K562 (cell line): ENCODE results near the gene ANXA8. TPM values are rescaled to one million over a fixed set of nuclear protein-coding genes. Genes with fewer than 3 reads are reported as not detected.

ENCODE experiments used
- ATAC-seq: fragments of 200-7000 bp; cut with Tn5 transposase; 3 replicates; pipeline ENCODE4 v1.9.1; 2020; ENCODE audit warnings: moderate library complexity
- BruUV-seq: library from RNA; stranded (reverse); fragments of 400-500 nt; replicated peaks from 2 replicates; lab custom pipeline; 2021; lab: Mats Ljungman, UMichigan
- CTCF ChIA-PET: fragments of 300-600 bp; formaldehyde crosslinking; extraction: SDS; loops from one replicate; lab custom pipeline; 2021; ENCODE audit warnings: low intra/inter-chr PET ratio; lab: Yijun Ruan, JAX
- POLR2A ChIA-PET: fragments of 300-600, 350-650 bp; sonication (Branson Sonifier 250); formaldehyde crosslinking; extraction: SDS; loops from one replicate; lab custom pipeline; 2021; ENCODE audit warnings: antibody characterized with exemption, inconsistent platforms; lab: Yijun Ruan, JAX
- DNase-seq, 4 experiments: peaks; one replicate each; pipeline versions ENCODE4 v3.0.0 to v3.0.0-alpha.2; 2011 to 2018; ENCODE audit warnings: low spot score in 3 of 4, mixed read lengths in 3 of 4; ENCODE audit errors: extremely low read depth in 1 of 4
- FAIRE-seq: peaks from 2 replicates; lab custom pipeline; 2011; peaks lifted over from hg19 to GRCh38; lab: Jason Lieb, UNC
- H2AFZ ChIP-seq: 2 replicates; pipeline ENCODE4 v1.6.0; 2011; ENCODE audit warnings: low read depth, low read length, control low read depth, inconsistent platforms
- H3K27ac ChIP-seq: fragments of 200-600 bp; 3 replicates; pipeline ENCODE4 v1.8.0; 2011; ENCODE audit warnings: low read depth, mild to moderate bottlenecking, control low read depth, inconsistent platforms, low read length, moderate library complexity, mixed read lengths; ENCODE audit errors: extremely low read depth
- H3K27me3 ChIP-seq, 2 experiments: fragments of 300-600 bp in 1 of 2; 2 replicates in 1 of 2; 3 replicates in 1 of 2; pipeline versions ENCODE4 v1.6.0 to v1.8.0; 2011; ENCODE audit warnings: inconsistent platforms in 2 of 2, low read length in 2 of 2, mild to moderate bottlenecking in 1 of 2, mixed read lengths in 1 of 2, moderate library complexity in 1 of 2; ENCODE audit not compliant: control insufficient read depth in 2 of 2, insufficient read depth in 2 of 2
- H3K36me3 ChIP-seq: fragments of 300-600 bp; 3 replicates; pipeline ENCODE4 v1.8.0; 2011; ENCODE audit warnings: mild to moderate bottlenecking, low read length, inconsistent platforms; ENCODE audit not compliant: control insufficient read depth, insufficient read depth
- H3K4me1 ChIP-seq, 2 experiments: fragments of 200-600 bp in 1 of 2; replicated peaks in 1 of 2; 2 replicates in 1 of 2; 3 replicates in 1 of 2; pipeline versions ENCODE4 v1.5.1 to v1.8.0; 2011; ENCODE audit warnings: inconsistent platforms in 2 of 2, low read length in 2 of 2, mild to moderate bottlenecking in 1 of 2, mixed read lengths in 1 of 2, moderate library complexity in 1 of 2; ENCODE audit not compliant: control insufficient read depth in 2 of 2, insufficient read depth in 2 of 2
- H3K4me2 ChIP-seq: 2 replicates; pipeline ENCODE4 v1.6.1; 2011; ENCODE audit warnings: low read length, control low read depth, inconsistent platforms, mixed read lengths; ENCODE audit not compliant: insufficient read depth
- H3K4me3 ChIP-seq: fragments of 200-600 bp; sonication (generic), shearing (Covaris generic); 2 replicates; pipeline ENCODE4 v1.5.1; 2016; ENCODE audit warnings: control low read depth, inconsistent platforms
- H3K79me2 ChIP-seq: fragments of 200-600 bp; 3 replicates; pipeline ENCODE4 v1.8.0; 2011; ENCODE audit warnings: low read length, inconsistent platforms; ENCODE audit not compliant: control insufficient read depth, insufficient read depth
- H3K9ac ChIP-seq, 2 experiments: 2 replicates each; pipeline versions ENCODE4 v1.6.0 to v1.6.1; 2011; ENCODE audit warnings: low read depth in 2 of 2, low read length in 2 of 2, control low read depth in 1 of 2, inconsistent platforms in 1 of 2, mild to moderate bottlenecking in 1 of 2, mixed read lengths in 1 of 2; ENCODE audit not compliant: insufficient read depth in 1 of 2
- H3K9me1 ChIP-seq: one replicate; pipeline ENCODE4 v1.6.0; 2011; ENCODE audit warnings: inconsistent platforms, mild to moderate bottlenecking, low read length, moderate library complexity; ENCODE audit not compliant: control insufficient read depth, insufficient read depth
- H3K9me3 ChIP-seq: replicated peaks from 2 replicates; pipeline ENCODE4 v1.5.1; 2011; ENCODE audit warnings: low read depth, low read length, inconsistent platforms; ENCODE audit not compliant: control insufficient read depth, insufficient read depth
- H4K20me1 ChIP-seq: replicated peaks from 2 replicates; pipeline ENCODE4 v1.6.1; 2011; ENCODE audit warnings: low read length, inconsistent platforms, mixed read lengths; ENCODE audit not compliant: control insufficient read depth, insufficient read depth
- CTCFL ChIP-seq: IDR thresholded peaks from 2 replicates; pipeline ENCODE4 v1.6.1; 2011; ENCODE audit warnings: borderline replicate concordance, low read depth, mild to moderate bottlenecking, moderate library complexity, low read length; ENCODE audit not compliant: insufficient read depth, poor library complexity, severe bottlenecking
- DPF2 ChIP-seq: fragments of 450-650 bp; IDR thresholded peaks from 2 replicates; pipeline ENCODE4 v1.6.1; 2016
- GTF2A2 ChIP-seq: IDR thresholded peaks from 2 replicates; pipeline ENCODE4 v1.6.1; 2016; ENCODE audit warnings: mild to moderate bottlenecking, missing genetic modification characterization, missing compliant biosample characterization
- SETDB1 ChIP-seq: IDR thresholded peaks from one replicate; pipeline ENCODE4 v1.6.1; 2012; ENCODE audit warnings: low read length, control low read depth, inconsistent platforms
- SMC3 ChIP-seq: conservative IDR thresholded peaks from 2 replicates; pipeline ENCODE4 v1.6.1; 2011; ENCODE audit warnings: low read depth, low read length, improper control_type of control experiment; ENCODE audit not compliant: insufficient read depth
- ZNF197 ChIP-seq: fragments of 200-800 bp; sonication (Bioruptor generic); IDR thresholded peaks from 2 replicates; pipeline ENCODE4 v1.6.1; 2016; ENCODE audit warnings: low read depth, missing genetic modification characterization, missing compliant biosample characterization
- ZNF263 ChIP-seq: sonication (generic); formaldehyde crosslinking; IDR thresholded peaks from 2 replicates; pipeline ENCODE4 v1.8.0; 2022; ENCODE audit warnings: mild to moderate bottlenecking, missing genetic modification reagents, borderline replicate concordance
- ZNF436 ChIP-seq: fragments of 250-450, 450-650 bp; sonication (Bioruptor Pico); formaldehyde crosslinking; IDR thresholded peaks from 2 replicates; pipeline ENCODE4 v1.7.0; 2020; ENCODE audit warnings: mild to moderate bottlenecking
- ZNF695 ChIP-seq: fragments of 450-650 bp; formaldehyde crosslinking; IDR thresholded peaks from 2 replicates; pipeline ENCODE4 v1.4.0; 2020; ENCODE audit warnings: mild to moderate bottlenecking, moderate library complexity
- WGBS: fragments of 100-300 bp; shearing (Covaris generic); methylation state at CpG from one replicate; pipeline ENCODE4 v1.1.6; 2016; ENCODE audit warnings: low coverage, mixed read lengths; ENCODE audit not compliant: insufficient coverage; ENCODE audit errors: missing lambda C conversion rate; 5-methylcytosine and 5-hydroxymethylcytosine counted together
- in situ Hi-C: fragments of 300-500 bp; cut with MboI; formaldehyde crosslinking; loops from 4 replicates; pipeline ENCODE4 v1.15.0; 2018; ENCODE audit warnings: inconsistent platforms, mixed read lengths
- intact Hi-C: fragments of 100-400 bp; cut with micrococcal nuclease; formaldehyde crosslinking; loops from 2 replicates; pipeline ENCODE4 v1.14.2; 2022
- polyA plus RNA-seq, 8 experiments: library from polyadenylated mRNA; depleted of rRNA in 4 of 8; stranded (reverse) in 5 of 8; unstranded in 3 of 8; fragments of >200 nt; fragmentation: Nextera tagmentation in 2 of 8; fragmentation: Illumina TruSeq in 1 of 8; extraction: Ambion mirVana in 2 of 8; extraction: Trizol in 1 of 8; gene quantifications; 2 replicates each; pipeline versions ENCODE4 v1.2.1 to v1.2.3, GENCODE V29; 2011 to 2014; ENCODE audit warnings: inconsistent platforms in 1 of 8, missing spikeins in 1 of 8
- total RNA-seq, 7 experiments: library from RNA; depleted of rRNA in 6 of 7; stranded (reverse); fragments of >200 nt in 6 of 7; fragmentation: Illumina TruSeq in 2 of 7; extraction: Trizol in 2 of 7; gene quantifications; 2 replicates each; pipeline versions ENCODE4 v1.2.1 to v1.2.3, GENCODE V29; 2011 to 2021; ENCODE audit warnings: low replicate concordance in 1 of 7

The ANXA8 gene
- total and polyA plus RNA-seq, 9 of the 15 experiments (the other 6 are each of a cell fraction or from before 2014, with no cell fraction given) = not detected

GRCh38 chr10:47442351-47442750 is 41.6 kb downstream of the ANXA8 start:
- POLR2A ChIA-PET = interaction anchor here (1.1 kb wide), 1 partner anchor 8 kb away, joined by 3 read pairs; no protein-coding TSS in a partner anchor
- no peak overlapping the region for H3K27ac ChIP-seq
- peaks cover 5 to 10% of the 10 kb centered on the region in 2 experiments; a peak in 3 of 5 replicates for H3K27me3 ChIP-seq
- H3K36me3 ChIP-seq = no peaks in the 10 kb centered on the region
- peak; percentile 17; the same call in 2 of the 3 replicates for ATAC-seq
- H3K9ac ChIP-seq = no peak overlapping the region
- no peaks in the 10 kb centered on the region for H4K20me1 ChIP-seq
- TF ChIP-seq ZNF695 (no peak), ZNF436 (CRISPR knock-in tag) (no peak)
- CTCF ChIA-PET = no interaction called here
- FAIRE-seq = no peak
- no peaks in the 10 kb centered on the region for H3K9me3 ChIP-seq
- peak overlapping the region; percentile 41; the same call in 1 of the 2 replicates for H2AFZ ChIP-seq
- in situ Hi-C loops (loop anchor here (25.0 kb wide), 1 partner anchor 120 kb away; no protein-coding TSS in a partner anchor), intact Hi-C loops (no loop called here)
- 8% methylated on average over 4 of the region's 5 CpGs for WGBS
- H3K4me3 ChIP-seq = no peak overlapping the region
- no peaks in the 10 kb centered on the region for H3K9me1 ChIP-seq
- H3K4me1 ChIP-seq = no peaks in the 10 kb centered on the region
- BruUV-seq = no TSS peak
- no peak overlapping the region for H3K4me2 ChIP-seq
- no peaks in the 10 kb centered on the region for H3K79me2 ChIP-seq
- DNase-seq = peak in 1 of 4 experiments; percentile 0

GRCh38 chr10:47441938-47442337 is 42.0 kb downstream of the ANXA8 start:
- no peak for FAIRE-seq
- in situ Hi-C loops = loop anchor here (25.0 kb wide), 1 partner anchor 120 kb away; no protein-coding TSS in a partner anchor

More at GRCh38 chr10:47441938-47442337, 42.0 kb downstream of the ANXA8 start:
- Histone ChIP-seq H3K27ac (no peak overlapping the region), H3K9ac (no peak overlapping the region), H3K4me1 (no peaks in the 10 kb centered on the region), H3K36me3 (no peaks in the 10 kb centered on the region), H3K9me1 (no peaks in the 10 kb centered on the region), H3K27me3 (peaks cover 5 to 10% of the 10 kb centered on the region in 2 experiments; a peak in 3 of 5 replicates), H3K9me3 (no peaks in the 10 kb centered on the region), H3K79me2 (no peaks in the 10 kb centered on the region), H3K4me3 (no peak overlapping the region), H4K20me1 (no peaks in the 10 kb centered on the region), H3K4me2 (no peak overlapping the region), H2AFZ (peak overlapping the region; percentile 41; the same call in 1 of the 2 replicates)
- no TSS peak for BruUV-seq
- intact Hi-C loops = no loop called here
- ChIA-PET POLR2A (interaction anchor here (0.9 to 1.1 kb wide), 2 partner anchors 8 kb away, joined by 3 read pairs; no protein-coding TSS in a partner anchor), CTCF (no interaction called here)
- DNase-seq = peak in 2 of 4 experiments; percentile 17 to 36
- WGBS = 1% methylated on average over 4 of the region's 4 CpGs
- peak; percentile 86 for ATAC-seq
- no peak for TF ChIP-seq DPF2
- TF ChIP-seq ZNF263 (CRISPR knock-in tag) = peak; percentile 53; the same call in 1 of the 2 replicates
- TF ChIP-seq CTCFL = peak; percentile 6
- no peak for TF ChIP-seq SETDB1
- no peak for TF ChIP-seq SMC3
- TF ChIP-seq ZNF197 (CRISPR knock-in tag) = no peak
- TF ChIP-seq GTF2A2 (tag) = no peak
